Ishikawa (cell line): Measurements from ENCODE around the gene CEBPG.
A peak's percentile ranks its signal among the peaks of the same experiment; 100 is the strongest.

ENCODE experiments used
- CEBPB ChIP-seq: IDR thresholded peaks from 2 replicates; pipeline ENCODE4 v1.6.1; 2012
- CREB1 ChIP-seq: IDR thresholded peaks from 2 replicates; pipeline ENCODE4 v1.6.1; 2012; ENCODE audit warnings: low read depth
- EGR1 ChIP-seq: IDR thresholded peaks from 2 replicates; pipeline ENCODE4 v1.6.1; 2012
- EP300 ChIP-seq: IDR thresholded peaks from 2 replicates; pipeline ENCODE4 v1.6.1; 2012; ENCODE audit warnings: borderline replicate concordance
- FOXM1 ChIP-seq: IDR thresholded peaks from 2 replicates; pipeline ENCODE4 v1.6.1; 2012; ENCODE audit warnings: low read depth, borderline replicate concordance
- NFIC ChIP-seq: IDR thresholded peaks from 2 replicates; pipeline ENCODE4 v1.6.1; 2012
- RAD21 ChIP-seq: IDR thresholded peaks from 2 replicates; pipeline ENCODE4 v1.6.1; 2012; ENCODE audit warnings: low read depth
- TAF1 ChIP-seq: IDR thresholded peaks from 2 replicates; pipeline ENCODE4 v1.6.1; 2012; ENCODE audit warnings: low read depth, mild to moderate bottlenecking
- TCF12 ChIP-seq: IDR thresholded peaks from 2 replicates; pipeline ENCODE4 v1.6.1; 2012; ENCODE audit warnings: low read depth
- TEAD4 ChIP-seq: IDR thresholded peaks from 2 replicates; pipeline ENCODE4 v1.6.1; 2012
- USF1 ChIP-seq: IDR thresholded peaks from 2 replicates; pipeline ENCODE4 v1.6.1; 2012
- YY1 ChIP-seq: IDR thresholded peaks from 2 replicates; pipeline ENCODE4 v1.6.1; 2012; ENCODE audit warnings: low read depth
- ZBTB7A ChIP-seq: IDR thresholded peaks from 2 replicates; pipeline ENCODE4 v1.6.1; 2012; ENCODE audit warnings: low read depth
- TF ChIP-seq, protein P1 (sequence below): IDR thresholded peaks from 2 replicates; pipeline ENCODE4 v1.6.1; 2012; ENCODE audit warnings: low read depth, mild to moderate bottlenecking
- TF ChIP-seq, protein P2 (sequence below): IDR thresholded peaks from 2 replicates; pipeline ENCODE4 v1.6.1; 2012

The CEBPG gene

GRCh38 chr19:33416307-33417215 is 43.1 kb downstream of the CEBPG start:
- TF ChIP-seq, protein P1, sequence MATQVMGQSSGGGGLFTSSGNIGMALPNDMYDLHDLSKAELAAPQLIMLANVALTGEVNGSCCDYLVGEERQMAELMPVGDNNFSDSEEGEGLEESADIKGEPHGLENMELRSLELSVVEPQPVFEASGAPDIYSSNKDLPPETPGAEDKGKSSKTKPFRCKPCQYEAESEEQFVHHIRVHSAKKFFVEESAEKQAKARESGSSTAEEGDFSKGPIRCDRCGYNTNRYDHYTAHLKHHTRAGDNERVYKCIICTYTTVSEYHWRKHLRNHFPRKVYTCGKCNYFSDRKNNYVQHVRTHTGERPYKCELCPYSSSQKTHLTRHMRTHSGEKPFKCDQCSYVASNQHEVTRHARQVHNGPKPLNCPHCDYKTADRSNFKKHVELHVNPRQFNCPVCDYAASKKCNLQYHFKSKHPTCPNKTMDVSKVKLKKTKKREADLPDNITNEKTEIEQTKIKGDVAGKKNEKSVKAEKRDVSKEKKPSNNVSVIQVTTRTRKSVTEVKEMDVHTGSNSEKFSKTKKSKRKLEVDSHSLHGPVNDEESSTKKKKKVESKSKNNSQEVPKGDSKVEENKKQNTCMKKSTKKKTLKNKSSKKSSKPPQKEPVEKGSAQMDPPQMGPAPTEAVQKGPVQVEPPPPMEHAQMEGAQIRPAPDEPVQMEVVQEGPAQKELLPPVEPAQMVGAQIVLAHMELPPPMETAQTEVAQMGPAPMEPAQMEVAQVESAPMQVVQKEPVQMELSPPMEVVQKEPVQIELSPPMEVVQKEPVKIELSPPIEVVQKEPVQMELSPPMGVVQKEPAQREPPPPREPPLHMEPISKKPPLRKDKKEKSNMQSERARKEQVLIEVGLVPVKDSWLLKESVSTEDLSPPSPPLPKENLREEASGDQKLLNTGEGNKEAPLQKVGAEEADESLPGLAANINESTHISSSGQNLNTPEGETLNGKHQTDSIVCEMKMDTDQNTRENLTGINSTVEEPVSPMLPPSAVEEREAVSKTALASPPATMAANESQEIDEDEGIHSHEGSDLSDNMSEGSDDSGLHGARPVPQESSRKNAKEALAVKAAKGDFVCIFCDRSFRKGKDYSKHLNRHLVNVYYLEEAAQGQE: no peak
- TF ChIP-seq RAD21 (peak; percentile 79), CEBPB (no peak), USF1 (no peak), CREB1 (no peak)

DNA sequence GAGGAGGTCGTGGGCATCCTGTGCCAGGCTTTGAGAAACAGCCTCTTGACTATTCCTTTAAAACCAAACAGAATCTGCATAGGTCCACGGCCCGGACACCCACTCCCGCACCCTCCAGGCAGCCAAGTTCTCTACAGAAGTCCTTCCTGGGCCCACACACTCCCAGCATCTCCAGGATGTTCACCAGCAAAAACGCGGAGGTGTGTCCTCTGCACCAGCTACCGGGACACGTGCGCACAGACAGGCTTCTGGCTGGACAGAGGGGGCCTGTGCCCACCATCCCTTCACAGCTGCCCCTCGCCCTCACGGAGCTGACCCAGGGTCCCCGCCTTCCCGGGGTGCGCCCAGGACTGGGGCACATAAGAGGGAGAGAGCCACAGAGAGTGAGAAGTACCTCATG is 44.2 kb downstream of the CEBPG start:
- TF ChIP-seq RAD21 (no peak), TCF12 (no peak), CREB1 (no peak), ZBTB7A (no peak), FOXM1 (no peak), CEBPB (no peak), EGR1 (no peak), NFIC (no peak), EP300 (no peak), TAF1 (no peak), TEAD4 (no peak)
- TF ChIP-seq, protein P2, sequence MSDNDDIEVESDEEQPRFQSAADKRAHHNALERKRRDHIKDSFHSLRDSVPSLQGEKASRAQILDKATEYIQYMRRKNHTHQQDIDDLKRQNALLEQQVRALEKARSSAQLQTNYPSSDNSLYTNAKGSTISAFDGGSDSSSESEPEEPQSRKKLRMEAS: no peak
- TF ChIP-seq, protein P1: no peak

DNA sequence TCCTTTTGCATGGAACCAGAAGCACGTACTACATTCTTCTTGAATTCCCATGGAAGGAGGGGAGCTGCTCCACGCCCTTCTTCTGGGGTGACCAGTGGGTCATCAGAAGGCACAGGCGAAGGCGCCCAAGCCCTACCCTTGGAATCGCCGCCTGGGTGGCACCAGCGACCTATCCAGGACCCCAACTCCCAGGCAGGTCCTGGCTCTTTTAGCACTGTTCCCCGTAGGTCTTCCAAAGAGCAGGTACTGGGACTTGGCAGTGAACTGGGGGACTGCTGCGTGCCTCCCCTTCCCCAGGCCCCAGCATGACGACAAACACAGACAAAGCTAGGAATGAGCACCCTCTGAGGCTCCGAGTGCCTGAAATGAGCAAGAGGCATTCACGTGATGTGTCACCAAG is 45.0 kb downstream of the CEBPG start:
- TF ChIP-seq CEBPB (no peak), TCF12 (no peak), NFIC (no peak), EGR1 (no peak), YY1 (no peak)
- TF ChIP-seq, protein P2: no peak

DNA sequence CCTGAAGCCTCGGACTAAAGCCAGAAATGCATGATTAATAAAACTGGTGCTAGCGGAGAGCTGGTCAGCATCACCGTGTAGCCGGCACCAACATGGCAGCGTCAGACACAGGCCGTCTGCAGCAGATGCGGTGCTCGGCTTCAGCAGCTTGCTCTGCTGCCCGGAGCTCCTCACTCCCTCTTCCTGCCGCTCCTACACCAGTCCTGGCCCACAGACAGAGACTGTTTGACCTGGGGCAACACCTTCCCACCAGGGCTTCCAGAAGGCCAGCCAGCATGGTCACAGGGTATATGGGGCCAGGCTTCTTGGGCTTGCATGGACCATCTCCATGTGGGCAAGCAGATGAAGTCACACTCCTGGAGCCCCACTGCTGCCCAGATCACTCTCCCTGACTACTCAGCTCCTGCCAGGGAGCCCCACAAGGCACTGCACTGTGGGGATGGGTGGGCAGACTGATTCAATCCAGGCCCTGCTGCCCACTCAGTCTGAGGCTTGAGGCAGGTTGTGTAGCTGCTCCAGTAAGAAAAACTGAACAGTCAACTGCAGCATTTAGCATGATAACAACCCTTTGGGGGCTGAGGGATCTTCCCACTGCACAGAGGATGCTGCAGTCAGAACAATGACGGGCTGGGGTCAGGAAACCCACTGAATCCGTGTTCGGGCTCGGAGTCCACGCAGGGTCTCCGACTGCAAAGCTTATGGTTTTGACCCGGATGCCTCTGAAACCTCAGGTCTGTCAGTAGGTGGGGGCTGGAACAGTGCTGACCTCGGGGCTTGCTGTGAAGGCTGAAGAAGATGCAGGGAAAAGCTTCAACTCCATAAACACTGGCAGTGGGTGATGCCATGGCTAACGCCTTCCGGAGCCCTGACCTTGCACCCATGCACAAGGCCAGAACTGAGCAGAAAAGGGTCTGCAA is 45.6 kb downstream of the CEBPG start:
- TF ChIP-seq ZBTB7A (no peak), EGR1 (no peak), NFIC (no peak), USF1 (no peak), YY1 (no peak), TCF12 (no peak), CREB1 (no peak)
- TF ChIP-seq, protein P2: no peak

- no peak for TF ChIP-seq TEAD4
- no peak for TF ChIP-seq NFIC
- TF ChIP-seq CEBPB: no peak
- no peak for TF ChIP-seq EP300
- TF ChIP-seq CREB1: no peak
- no peak for TF ChIP-seq ZBTB7A
Observed at GRCh38 chr19:33419788-33420130, 46.2 kb downstream of the CEBPG start.

DNA sequence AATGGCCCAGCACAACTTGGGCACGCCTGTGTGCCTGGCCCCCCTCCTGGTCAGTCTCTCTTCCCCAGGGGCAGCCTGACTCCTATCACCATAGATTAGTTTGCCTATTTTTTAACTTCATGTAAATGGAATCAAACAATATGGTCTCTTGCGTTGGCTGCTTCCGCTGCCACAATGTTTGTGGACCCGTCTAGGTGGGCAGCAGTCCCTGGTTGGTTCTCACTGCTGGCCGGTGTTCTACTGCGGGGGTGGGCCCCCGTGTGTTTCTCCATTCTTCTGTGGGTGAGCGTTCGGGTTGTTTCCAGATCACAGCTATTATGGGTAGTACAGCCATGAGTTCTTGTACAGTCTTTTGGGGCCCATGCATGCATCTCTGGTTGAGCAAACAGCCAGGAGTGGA is 47.3 kb downstream of the CEBPG start:
- TF ChIP-seq TEAD4 (no peak), CEBPB (no peak), EP300 (no peak), EGR1 (no peak), USF1 (no peak)
- TF ChIP-seq, protein P2: no peak
